ENCODE measurements around the gene TMEM231. TPM values are rescaled to one million over a fixed set of nuclear protein-coding genes. Genes with fewer than 3 reads are reported as not detected.
A peak's percentile ranks its signal among the peaks of the same experiment; 100 is the strongest.

The TMEM231 gene
- total RNA-seq, 1 experiment from 2014 or later = 3.4 TPM

- Histone ChIP-seq H4K8ac (replicated peaks; ENCODE audit: insufficient read length, low read depth, low read length) (no peak within 1 kb of the TSS), H2BK12ac (ENCODE audit: insufficient read length, low read depth, low read length) (no peak within 1 kb of the TSS), H3K4me1 (ENCODE audit: insufficient read depth, low read length) (peaks cover 11% of the 10 kb centered on the region; the same call in 1 of the 2 replicates), H3K56ac (ENCODE audit: insufficient read length, low read depth, low read length) (no peak within 1 kb of the TSS), H4K20me1 (ENCODE audit: control insufficient read depth, insufficient read depth, insufficient read length) (no peaks in the 10 kb centered on the region), H2BK120ac (ENCODE audit: low read depth, low read length, poor library complexity, severe bottlenecking) (no peak within 1 kb of the TSS), H3K23ac (ENCODE audit: insufficient read length, low read depth, low read length) (no peak within 1 kb of the TSS), H3K9me3 (ENCODE audit: control insufficient read depth, low read depth, low read length) (no peaks in the 10 kb centered on the region), H3K18ac (ENCODE audit: insufficient read length, low read depth, low read length) (no peak within 1 kb of the TSS), H3K4ac (ENCODE audit: low read depth, low read length) (no peak within 1 kb of the TSS), H3K23me2 (ENCODE audit: insufficient read length, low read depth, low read length, poor library complexity, severe bottlenecking) (peaks cover 11% of the 10 kb centered on the region), H3K4me2 (ENCODE audit: insufficient read depth, insufficient read length, low read length) (peak within 1 kb of the TSS; percentile 94), H3K9ac (ENCODE audit: extremely low read depth, insufficient read length, low read length) (peak within 1 kb of the TSS; percentile 57), H3K14ac (ENCODE audit: insufficient read depth, low read length) (peak within 1 kb of the TSS; percentile 52; the same call in 1 of the 2 replicates), H2AK5ac (ENCODE audit: insufficient read length, low read length) (no peak within 1 kb of the TSS), H2AFZ (ENCODE audit: low read length) (peak within 1 kb of the TSS; percentile 99), H3K79me2 (ENCODE audit: insufficient read depth, low read length) (no peaks in the 10 kb centered on the region; the same call in 1 of the 2 replicates), H3K27me3 (ENCODE audit: insufficient read depth, low read length) (no peaks in the 10 kb centered on the region), H2BK5ac (ENCODE audit: insufficient read length, low read length) (no peak within 1 kb of the TSS), H3T11ph (ENCODE audit: low read length) (no peak within 1 kb of the TSS), H4K5ac (ENCODE audit: insufficient read length, low read depth, low read length) (no peak within 1 kb of the TSS), H4K91ac (ENCODE audit: insufficient read length, low read depth, low read length) (no peak within 1 kb of the TSS), H3K79me1 (ENCODE audit: insufficient read depth, low read depth, low read length, poor library complexity, severe bottlenecking) (no peaks in the 10 kb centered on the region), H2BK15ac (ENCODE audit: low read depth, low read length) (no peak within 1 kb of the TSS; the same call in 1 of the 2 replicates), H3K27ac (ENCODE audit: insufficient read length, low read depth, low read length) (no peak within 1 kb of the TSS), H2BK20ac (ENCODE audit: low read depth, low read length, poor library complexity, severe bottlenecking) (no peak within 1 kb of the TSS)
- Mint-ChIP-seq H3K36me3 (ENCODE audit: insufficient read depth in 1 of 3, low read depth in 3 of 3) (peaks cover 6 to 30% (median 25%) of the 10 kb centered on the region in 3 experiments), H3K4me3 (peak within 1 kb of the TSS; percentile 96 to 99), H3K4me1 (peaks cover 23 to 28% of the 10 kb centered on the region in 2 experiments), H3K27ac (peak within 1 kb of the TSS; percentile 17 to 96 (median 61); a peak in 5 of 7 replicates), H3K27me3 (ENCODE audit: low read depth) (no peaks in the 10 kb centered on the region), H3K9me3 (no peaks in the 10 kb centered on the region)
- DNase-seq = peak; percentile 92
- WGBS (ENCODE audit: extremely low coverage, insufficient read length, low lambda C conversion rate) = no CpG with 5 or more reads among the region's 69 CpGs
- TF ChIP-seq CTCF (conservative IDR thresholded peaks at IDR 0.05) = no peak
Measured at GRCh38 chr16:75566040-75566757, 10.1 kb upstream of the TMEM231 start, which contains the start of gene GABARAPL2. Gene GABARAPL2, plus strand, starts transcription at chr16:75566379. Its CDS starts 108 bp downstream, at chr16:75566487.
